Stimulated activated CD4-positive, alpha-beta T cell treated with anti-CD3 and anti-CD28 coated beads, Interleukin-15, amount 100 ng/mL, for 48 hours (primary cell): ENCODE results near the gene GPC3.
"Not testable (repeated sequence)": the region's sequence is repeated elsewhere in the genome, so short reads cannot be mapped to it uniquely, and the experiment has no call there.

ENCODE experiments used
- DNase-seq, 2 donors: peaks; one replicate each; pipeline ENCODE4 v3.0.0-alpha.2; 2020; ENCODE audit warnings: low read depth in 2 of 2

The GPC3 gene

GRCh38 chrX:133646719-133647116 is 338.7 kb downstream of the GPC3 start:
- no peak for DNase-seq

GRCh38 chrX:133645977-133646718 is 339.2 kb downstream of the GPC3 start:
- DNase-seq, result no peak

GRCh38 chrX:133645256-133645655 is 340.1 kb downstream of the GPC3 start:
- no peak for DNase-seq

- no peak for DNase-seq
These were observed 345.0 kb downstream of the GPC3 start for GRCh38 chrX:133640161-133641015.

- no peak for DNase-seq
These were observed 345.7 kb downstream of the GPC3 start for GRCh38 chrX:133639726-133640125.

- no peak for DNase-seq
These were observed 347.1 kb downstream of the GPC3 start for GRCh38 chrX:133638285-133638684.

- no peak for DNase-seq
These were observed 347.6 kb downstream of the GPC3 start for GRCh38 chrX:133637765-133638164.

- DNase-seq, result no peak
These were observed 349.4 kb downstream of the GPC3 start for GRCh38 chrX:133636009-133636408.

GRCh38 chrX:133634416-133634815 is 351.0 kb downstream of the GPC3 start:
- no peak for DNase-seq

GRCh38 chrX:133633950-133634349 is 351.4 kb downstream of the GPC3 start:
- DNase-seq, result no peak

GRCh38 chrX:133633162-133633561 is 352.2 kb downstream of the GPC3 start:
- DNase-seq, result no peak

GRCh38 chrX:133630362-133630761 is 355.0 kb downstream of the GPC3 start:
- no peak for DNase-seq

- DNase-seq, result no peak
These were observed 357.7 kb downstream of the GPC3 start for GRCh38 chrX:133627673-133628072.

- DNase-seq, result not testable (repeated sequence)
These were observed 364.0 kb downstream of the GPC3 start for GRCh38 chrX:133621384-133621783.

- DNase-seq, result no peak
These were observed 373.7 kb downstream of the GPC3 start for GRCh38 chrX:133611676-133612075.

- no peak for DNase-seq
These were observed 375.3 kb downstream of the GPC3 start for GRCh38 chrX:133610056-133610455.

- no peak for DNase-seq
These were observed 376.2 kb downstream of the GPC3 start for GRCh38 chrX:133609166-133609565.

GRCh38 chrX:133608406-133608805 is 377.0 kb downstream of the GPC3 start:
- no peak for DNase-seq

GRCh38 chrX:133607419-133608348 is 377.7 kb downstream of the GPC3 start:
- DNase-seq, result no peak

GRCh38 chrX:133606990-133607389 is 378.4 kb downstream of the GPC3 start:
- DNase-seq, result no peak

- DNase-seq, result no peak
These were observed 380.6 kb downstream of the GPC3 start for GRCh38 chrX:133604801-133605200.

GRCh38 chrX:133602881-133603280 is 382.5 kb downstream of the GPC3 start:
- no peak for DNase-seq
